CD4-positive, alpha-beta T cell (primary cell): Measurements from ENCODE around the gene ZFPM1. TPM values are rescaled to one million over a fixed set of nuclear protein-coding genes. Genes with fewer than 3 reads are reported as not detected.
A peak's percentile ranks its signal among the peaks of the same experiment; 100 is the strongest.

Experiments used
- ATAC-seq: fragments of 200-7000 bp; cut with Tn5 transposase; one replicate; pipeline ENCODE4 v1.10.0; 2022; ENCODE audit warnings: mild to moderate bottlenecking; ENCODE audit not compliant: poor library complexity
- CTCF ChIA-PET: fragments of 350-600 bp; sonication (Branson Sonifier 250); formaldehyde crosslinking; loops from one replicate; lab custom pipeline; 2021; ENCODE audit warnings: antibody characterized with exemption, inconsistent platforms; lab: Charles Lee
- POLR2A ChIA-PET: fragments of 350-600 bp; sonication (Branson Sonifier 250); formaldehyde crosslinking; loops from one replicate; lab custom pipeline; 2021; ENCODE audit warnings: antibody characterized with exemption, inconsistent platforms; lab: Charles Lee
- DNase-seq, 14 experiments: peaks; one replicate each; pipeline ENCODE4 v3.0.0-alpha.2; 2013 to 2020; ENCODE audit warnings: mixed read lengths in 2 of 14
- H3K27ac ChIP-seq, 2 donors: one replicate each; pipeline versions ENCODE4 v1.5.1 to v1.7.0; 2013; ENCODE audit warnings: low read length in 2 of 2, low read depth in 1 of 2, mild to moderate bottlenecking in 1 of 2
- H3K27me3 ChIP-seq, 2 experiments: 1 replicate in 1 of 2; 2 replicates in 1 of 2; pipeline versions ENCODE4 v1.6.1 to v1.7.0; 2013; ENCODE audit warnings: low read length in 2 of 2, control low read depth in 1 of 2, mild to moderate bottlenecking in 1 of 2, moderate library complexity in 1 of 2; ENCODE audit not compliant: insufficient read depth in 2 of 2, control insufficient read depth in 1 of 2
- H3K36me3 ChIP-seq: one replicate; pipeline ENCODE4 v1.6.1; 2013; ENCODE audit warnings: low read length, control low read depth; ENCODE audit not compliant: insufficient read depth
- H3K4me1 ChIP-seq: one replicate; pipeline ENCODE4 v1.6.1; 2013; ENCODE audit warnings: low read length, control low read depth; ENCODE audit not compliant: insufficient read depth
- H3K4me3 ChIP-seq: one replicate; pipeline ENCODE4 v1.5.1; 2013; ENCODE audit warnings: mild to moderate bottlenecking, low read length, moderate library complexity
- H3K9me3 ChIP-seq, 2 experiments: 1 replicate in 1 of 2; 2 replicates in 1 of 2; pipeline versions ENCODE4 v1.6.1 to v1.7.0; 2013; ENCODE audit warnings: low read length in 2 of 2, mild to moderate bottlenecking in 2 of 2, control low read depth in 1 of 2, moderate library complexity in 1 of 2; ENCODE audit not compliant: control insufficient read depth in 1 of 2, insufficient read depth in 1 of 2
- H3K27ac Mint-ChIP-seq: one replicate; pipeline ENCODE4 v1.8.0; 2020; ENCODE audit warnings: mixed read lengths
- H3K27me3 Mint-ChIP-seq: one replicate; pipeline ENCODE4 v1.8.0; 2021; ENCODE audit warnings: mixed read lengths
- H3K36me3 Mint-ChIP-seq: one replicate; pipeline ENCODE4 v1.8.0; 2021; ENCODE audit warnings: low read depth, mixed read lengths
- H3K4me1 Mint-ChIP-seq: one replicate; pipeline ENCODE4 v1.8.0; 2021; ENCODE audit warnings: low read depth, mixed read lengths
- H3K4me3 Mint-ChIP-seq: one replicate; pipeline ENCODE4 v1.8.0; 2020; ENCODE audit warnings: mild to moderate bottlenecking, mixed read lengths
- H3K9me3 Mint-ChIP-seq: one replicate; pipeline ENCODE4 v1.8.0; 2020; ENCODE audit warnings: mixed read lengths
- CTCF ChIP-seq: fragments of 200-600 bp; IDR thresholded peaks from one replicate; pipeline ENCODE4 v1.8.0; 2022; ENCODE audit warnings: antibody characterized with exemption, mild to moderate bottlenecking
- intact Hi-C, 2 experiments: fragments of 100-400 bp; cut with DNase I in 1 of 2; cut with micrococcal nuclease in 1 of 2; formaldehyde crosslinking; loops; one replicate each; pipeline versions ENCODE4 v1.15.1 to v1.9.0; 2023 to 2025; cut with DNase I, micrococcal nuclease
- total RNA-seq, 174 experiments: library from RNA in 2 of 174; stranded (reverse) in 2 of 174; gene quantifications; one replicate each; pipeline ENCODE4 v1.2.3 and lab custom pipeline; 2021 to 2026

ZFPM1 gene
- total RNA-seq, 2 experiments from 2014 or later: 22.8 to 24.2 TPM

- ChIA-PET CTCF (interaction anchor here (1.2 kb wide), 1 partner anchor 37 kb away, joined by 3 read pairs; no protein-coding TSS in a partner anchor), POLR2A (no interaction called here)
- DNase-seq (no peak), ATAC-seq (no peak)
- no peak overlapping the region for H3K4me3 Mint-ChIP-seq
- no peaks in the 10 kb centered on the region for H3K9me3 Mint-ChIP-seq
- no peaks in the 10 kb centered on the region for H3K36me3 ChIP-seq
- intact Hi-C loops: loop anchor here (5.0 kb wide), 1 partner anchor 661 kb away; no protein-coding TSS in a partner anchor
- H3K9me3 ChIP-seq: peaks cover 0 to 5% of the 10 kb centered on the region in 2 experiments
- peaks cover 9% of the 10 kb centered on the region for H3K4me1 ChIP-seq
- H3K27ac Mint-ChIP-seq: no peak overlapping the region
- TF ChIP-seq CTCF: no peak
- no peak overlapping the region for H3K27ac ChIP-seq
- H3K4me1 Mint-ChIP-seq: no peaks in the 10 kb centered on the region
- H3K27me3 ChIP-seq: no peaks in the 10 kb centered on the region
- no peak overlapping the region for H3K4me3 ChIP-seq
- H3K27me3 Mint-ChIP-seq: no peaks in the 10 kb centered on the region
- no peaks in the 10 kb centered on the region for H3K36me3 Mint-ChIP-seq
These were observed 14.8 kb upstream of the ZFPM1 start for GRCh38 chr16:88438084-88438870.

GRCh38 chr16:88439016-88439415, 14.1 kb upstream of the ZFPM1 start:
- no peak overlapping the region for H3K27ac Mint-ChIP-seq
- ChIA-PET POLR2A (no interaction called here), CTCF (no interaction called here)
- ATAC-seq (no peak), DNase-seq (peak in 1 of 14 experiments; percentile 23)
- no peaks in the 10 kb centered on the region for H3K9me3 Mint-ChIP-seq
- no peak overlapping the region for H3K4me3 ChIP-seq
- peaks cover 11% of the 10 kb centered on the region for H3K4me1 ChIP-seq
- no peaks in the 10 kb centered on the region for H3K27me3 ChIP-seq
- intact Hi-C loops: loop anchor here (5.0 kb wide), 1 partner anchor 662 kb away; no protein-coding TSS in a partner anchor
- H3K27ac ChIP-seq: no peak overlapping the region
- H3K36me3 ChIP-seq: no peaks in the 10 kb centered on the region
- TF ChIP-seq CTCF: no peak
- H3K9me3 ChIP-seq: peaks cover 0 to 4% of the 10 kb centered on the region in 2 experiments
- no peaks in the 10 kb centered on the region for H3K4me1 Mint-ChIP-seq
- H3K36me3 Mint-ChIP-seq: no peaks in the 10 kb centered on the region
- no peaks in the 10 kb centered on the region for H3K27me3 Mint-ChIP-seq
- H3K4me3 Mint-ChIP-seq: no peak overlapping the region

DNA sequence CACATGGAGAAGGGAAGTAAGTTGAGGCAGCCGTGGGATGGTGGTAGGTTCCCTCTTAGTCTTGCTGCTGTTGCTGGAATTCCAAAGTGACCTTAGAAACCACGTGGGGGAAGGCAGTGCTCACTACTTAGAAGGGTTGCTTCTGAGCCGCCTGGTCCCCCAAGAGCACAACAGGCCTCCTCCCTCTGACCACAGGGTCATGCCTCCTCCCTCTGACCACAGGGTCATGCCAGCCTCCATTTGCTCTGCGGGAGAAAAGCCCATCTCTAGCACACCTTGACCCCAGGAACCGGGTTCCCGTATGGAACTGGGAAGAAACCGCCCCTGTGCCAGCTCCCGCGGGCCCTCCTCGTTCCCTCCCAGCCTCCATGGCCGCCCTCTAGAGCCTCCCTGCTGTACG, 13.4 kb upstream of the ZFPM1 start:
- DNase-seq (no peak), ATAC-seq (no peak)
- H3K36me3 ChIP-seq: no peaks in the 10 kb centered on the region
- H3K27ac Mint-ChIP-seq: no peak overlapping the region
- H3K36me3 Mint-ChIP-seq: no peaks in the 10 kb centered on the region
- peaks cover 0 to 4% of the 10 kb centered on the region in 2 experiments for H3K9me3 ChIP-seq
- H3K27me3 Mint-ChIP-seq: no peaks in the 10 kb centered on the region
- no peak overlapping the region for H3K4me3 Mint-ChIP-seq
- ChIA-PET POLR2A (no interaction called here), CTCF (no interaction called here)
- peaks cover 11% of the 10 kb centered on the region for H3K4me1 ChIP-seq
- H3K4me3 ChIP-seq: no peak overlapping the region
- intact Hi-C loops: loop anchor here (5.0 kb wide), 1 partner anchor 662 kb away; no protein-coding TSS in a partner anchor
- TF ChIP-seq CTCF: no peak
- no peaks in the 10 kb centered on the region for H3K9me3 Mint-ChIP-seq
- no peaks in the 10 kb centered on the region for H3K4me1 Mint-ChIP-seq
- H3K27ac ChIP-seq: no peak overlapping the region
- H3K27me3 ChIP-seq: no peaks in the 10 kb centered on the region
